ENCODE results near the gene CTDSP2.
"Not testable (repeated sequence)": the region's sequence is repeated elsewhere in the genome, so short reads cannot be mapped to it uniquely, and the experiment has no call there.

Gene CTDSP2

DNA sequence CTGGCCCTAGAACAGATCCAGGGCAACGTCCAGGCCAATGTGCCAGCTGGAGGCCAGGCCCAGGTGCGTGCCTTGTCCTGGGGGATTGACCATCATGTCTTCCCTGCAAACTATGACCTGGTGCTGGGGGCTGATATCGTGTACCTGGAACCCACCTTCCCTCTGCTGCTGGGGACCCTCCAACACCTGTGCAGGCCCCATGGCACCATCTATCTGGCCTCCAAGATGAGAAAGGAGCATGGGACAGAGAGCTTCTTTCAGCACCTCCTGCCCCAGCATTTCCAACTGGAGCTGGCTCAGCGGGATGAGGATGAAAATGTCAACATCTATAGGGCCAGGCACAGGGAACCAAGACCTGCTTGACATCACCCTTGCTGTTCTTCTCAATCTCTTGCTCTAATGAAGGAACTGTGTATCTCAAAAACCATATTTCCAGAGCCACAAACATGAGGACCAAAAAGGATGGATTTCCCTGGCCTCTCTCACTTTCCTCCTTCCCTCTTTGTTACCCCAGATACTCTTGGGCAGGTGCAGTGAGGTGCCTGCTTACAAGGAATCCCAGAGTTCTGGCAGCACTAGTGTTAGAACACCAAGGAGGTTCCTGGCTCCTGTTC is 66.1 kb downstream of the CTDSP2 start:
- no peak for DNase-seq

DNA sequence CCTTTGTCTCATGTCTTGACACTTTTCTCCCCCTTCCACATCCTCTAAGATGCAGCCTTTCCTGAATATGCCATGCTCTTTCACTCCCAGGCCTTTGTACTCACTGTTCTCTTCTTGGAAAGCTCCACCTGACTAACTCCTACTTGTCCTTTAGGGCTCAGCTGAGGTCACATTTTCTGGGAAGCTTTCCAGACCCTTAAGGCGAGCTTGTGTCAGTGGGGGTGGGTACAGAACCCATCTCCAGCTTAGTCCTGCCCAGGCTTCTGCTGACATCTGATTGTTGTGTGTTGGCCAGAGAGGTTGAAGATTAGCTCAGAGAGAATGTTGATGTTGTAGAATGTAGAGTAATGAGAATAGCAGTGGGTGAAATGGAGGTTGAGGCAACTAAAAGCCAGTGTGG is 66.8 kb downstream of the CTDSP2 start:
- DNase-seq: no peak

DNA sequence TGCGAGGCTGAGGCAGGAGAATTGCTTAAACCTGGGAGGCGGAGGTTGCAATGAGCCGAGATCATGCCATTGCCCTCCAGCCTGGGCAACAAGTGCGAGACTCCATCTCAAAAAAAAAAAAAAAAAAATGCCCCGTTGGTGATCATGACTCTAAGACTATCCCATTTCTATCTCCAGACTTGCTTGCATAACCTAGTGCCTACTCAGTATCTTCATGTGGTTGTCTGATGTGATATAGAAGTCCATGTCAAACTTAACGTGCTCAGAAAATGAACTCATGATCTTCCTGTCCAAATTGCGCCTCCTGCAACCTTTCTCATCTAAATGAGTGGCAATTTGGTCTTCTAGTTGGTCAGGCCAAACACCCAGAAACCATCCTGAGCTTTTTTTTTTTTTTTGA is 68.6 kb downstream of the CTDSP2 start:
- no peak for DNase-seq

DNA sequence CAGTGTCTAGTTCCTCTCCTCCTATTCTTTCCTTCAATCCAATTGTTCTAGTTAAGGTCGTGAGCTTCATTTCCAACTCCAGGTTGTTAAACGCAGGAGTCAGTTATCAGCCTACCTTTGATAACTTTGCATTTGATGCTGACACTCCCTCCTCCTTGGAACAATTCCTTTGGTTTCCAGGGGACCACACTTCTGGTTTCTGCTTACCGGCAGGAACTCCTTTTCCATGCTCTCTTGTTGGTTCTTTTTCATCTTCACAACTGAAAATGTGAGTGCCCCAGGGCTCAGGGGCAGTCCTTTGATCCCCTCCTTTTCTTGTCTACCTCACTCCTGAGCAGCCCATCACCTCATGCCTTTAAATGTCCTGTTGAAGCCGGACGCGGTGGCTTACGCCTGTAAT is 69.2 kb downstream of the CTDSP2 start:
- no peak for DNase-seq

DNA sequence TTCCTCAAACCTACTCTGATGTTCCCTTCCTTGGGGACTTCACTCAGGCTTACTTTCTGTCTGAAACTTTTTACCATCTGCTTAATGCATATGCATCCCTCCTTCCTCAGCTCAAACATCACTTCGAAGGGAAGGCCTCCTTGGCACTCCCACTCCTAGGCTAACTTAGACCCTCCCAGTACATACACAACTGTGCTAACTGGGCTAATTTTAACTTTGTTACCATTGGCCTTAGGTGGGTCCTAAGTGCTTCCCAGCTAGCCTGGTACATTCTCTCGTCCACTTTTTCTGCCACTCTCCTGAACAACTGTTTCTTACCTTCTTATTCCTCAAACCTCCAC is 70.3 kb downstream of the CTDSP2 start:
- no peak for DNase-seq

DNA sequence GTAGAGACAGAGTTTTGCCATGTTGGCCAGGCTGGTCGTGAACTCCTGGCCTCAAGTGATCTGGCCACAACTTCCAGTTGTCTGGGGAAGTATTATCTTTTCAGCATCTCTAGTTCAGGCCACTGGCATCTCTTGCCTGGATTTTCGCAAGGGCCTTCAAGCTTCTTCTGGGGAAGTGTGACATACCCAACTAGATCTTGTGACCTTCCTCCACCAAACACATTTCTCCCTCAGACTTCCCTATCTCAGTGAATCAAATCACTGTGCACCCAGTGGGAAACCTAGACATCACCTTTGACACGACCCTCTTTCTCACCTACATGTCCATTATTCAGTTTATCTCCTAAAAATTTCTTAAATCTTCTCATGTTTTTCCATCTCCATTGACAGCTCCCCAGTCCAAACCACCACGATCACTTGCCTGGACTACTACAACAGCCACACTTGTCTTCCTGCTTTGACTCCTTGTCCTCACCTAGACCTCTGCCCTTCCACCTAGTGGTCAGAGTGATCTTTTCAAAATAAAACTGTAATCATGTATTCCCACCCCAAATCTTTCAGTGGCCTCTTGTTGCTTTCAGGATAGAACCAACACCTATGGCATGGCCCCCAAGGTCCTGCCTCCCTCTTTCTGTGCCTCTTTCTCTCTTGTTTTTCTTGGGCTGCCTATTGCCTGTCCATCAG is 70.8 kb downstream of the CTDSP2 start:
- no peak for DNase-seq

DNA sequence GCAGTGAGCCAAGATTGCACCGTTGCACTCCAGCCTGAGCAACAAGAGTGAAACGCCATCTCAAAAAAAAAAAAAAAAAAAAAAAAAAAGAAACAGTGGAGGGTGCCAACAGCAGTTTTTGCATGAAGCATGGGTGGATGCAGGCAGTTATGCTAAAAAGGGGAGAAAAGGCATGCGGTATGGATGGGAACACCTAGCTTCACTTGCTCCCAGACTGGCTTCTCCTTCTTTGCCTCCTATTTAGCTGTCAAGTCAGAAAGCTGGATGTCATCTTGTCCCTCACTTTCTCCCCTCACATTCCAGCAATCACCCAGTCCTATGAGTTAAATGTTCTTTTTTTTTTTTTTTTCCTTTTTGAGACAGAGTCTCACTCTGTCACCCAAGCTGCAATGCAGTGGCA is 71.5 kb downstream of the CTDSP2 start:
- DNase-seq: no peak

DNA sequence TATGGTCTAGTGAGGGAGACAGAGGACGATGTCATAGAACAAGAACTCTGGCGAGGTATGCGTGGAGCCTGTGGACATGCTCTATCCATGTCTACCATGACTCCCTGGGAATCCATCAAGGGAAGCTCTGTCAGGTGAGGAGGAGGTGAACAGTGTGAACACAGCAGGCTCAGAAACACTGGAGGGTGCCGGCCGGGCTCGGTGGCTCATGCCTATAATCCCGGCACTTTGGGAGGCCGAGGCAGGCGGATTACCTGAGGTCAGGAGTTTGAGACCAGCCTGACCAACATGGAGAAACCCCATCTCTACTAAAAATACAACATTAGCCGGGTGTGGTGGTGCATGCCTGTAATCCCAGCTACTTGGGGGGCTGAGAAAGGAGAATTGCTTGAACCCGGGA is 71.9 kb downstream of the CTDSP2 start:
- not testable (repeated sequence) for DNase-seq

DNA sequence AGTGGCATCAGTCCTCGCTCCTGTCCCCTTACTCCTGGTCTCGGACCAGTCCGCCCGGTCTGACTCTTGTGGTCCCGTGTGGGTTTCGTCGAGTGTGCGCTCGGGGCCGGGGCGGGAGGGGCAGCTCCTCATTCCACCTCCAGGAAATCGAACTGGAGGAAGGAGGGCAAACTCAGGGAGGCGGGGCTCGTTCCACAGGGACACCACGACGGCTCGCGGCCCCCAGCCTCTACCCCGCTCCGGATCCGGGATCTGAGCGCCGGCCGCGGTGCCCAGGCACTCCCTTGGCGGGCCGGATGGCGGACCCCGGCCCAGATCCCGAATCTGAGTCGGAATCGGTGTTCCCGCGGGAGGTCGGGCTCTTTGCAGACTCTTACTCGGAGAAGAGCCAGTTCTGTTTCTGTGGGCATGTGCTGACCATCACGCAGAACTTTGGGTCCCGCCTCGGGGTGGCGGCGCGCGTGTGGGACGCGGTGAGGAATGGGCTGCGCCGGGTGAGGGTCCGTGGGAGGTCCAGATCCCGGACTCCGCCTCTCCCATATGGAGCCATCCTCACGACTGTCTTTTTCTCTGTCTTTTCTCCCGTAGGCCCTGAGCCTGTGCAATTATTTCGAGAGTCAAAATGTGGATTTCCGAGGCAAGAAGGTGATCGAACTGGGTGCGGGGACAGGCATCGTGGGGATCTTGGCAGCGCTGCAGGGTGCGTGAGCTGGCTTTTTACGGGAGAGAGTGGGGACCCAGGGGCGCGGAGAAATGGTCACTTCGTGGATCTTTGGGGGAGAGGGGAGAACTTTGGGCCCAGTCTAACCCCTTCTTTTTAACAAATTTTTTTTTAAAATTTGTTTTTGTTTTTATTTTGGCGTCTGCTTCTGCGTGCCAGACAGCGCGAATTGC is 73.9 kb downstream of the CTDSP2 start, which contains the start of gene EEF1AKMT3:
Gene EEF1AKMT3 (plus strand): TSS at position 186 of the 894 bp plus-strand sequence. CDS start 111 bp downstream, at position 297.
- peak; percentile 69 for DNase-seq

DNA sequence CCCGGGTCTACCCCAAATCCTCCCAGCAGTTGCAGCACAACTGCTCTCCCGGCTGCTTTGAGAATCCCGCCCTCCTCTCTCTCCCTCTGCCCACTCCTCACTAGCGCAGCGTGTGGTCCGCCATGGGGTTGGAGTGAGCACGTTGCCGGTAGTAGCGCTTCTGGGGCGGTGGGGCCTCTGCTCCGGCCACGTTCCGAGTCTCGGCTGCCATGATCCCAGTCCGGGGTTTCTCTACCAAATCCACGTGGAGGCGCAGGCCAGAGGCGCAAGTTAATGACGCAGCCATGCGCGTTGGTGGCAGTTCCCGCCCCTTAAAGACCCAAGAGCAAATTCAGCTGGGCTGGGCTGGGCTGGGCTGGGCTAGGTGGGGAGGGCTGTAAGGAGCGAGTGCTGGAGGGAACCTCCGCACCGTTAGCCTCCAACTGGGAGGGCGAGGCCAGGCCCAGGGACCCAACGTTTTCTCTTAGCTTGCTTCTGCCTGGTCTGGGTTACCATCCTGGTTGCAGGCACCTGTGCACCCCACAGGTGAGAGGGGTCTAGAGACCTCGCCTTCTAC is 74.6 kb downstream of the CTDSP2 start, which contains the start of gene METTL1:
Gene METTL1 (minus strand): TSS at position 233 of the 556 bp plus-strand sequence. CDS start 22 bp downstream, at position 211.
- peak; percentile 98 for DNase-seq

DNA sequence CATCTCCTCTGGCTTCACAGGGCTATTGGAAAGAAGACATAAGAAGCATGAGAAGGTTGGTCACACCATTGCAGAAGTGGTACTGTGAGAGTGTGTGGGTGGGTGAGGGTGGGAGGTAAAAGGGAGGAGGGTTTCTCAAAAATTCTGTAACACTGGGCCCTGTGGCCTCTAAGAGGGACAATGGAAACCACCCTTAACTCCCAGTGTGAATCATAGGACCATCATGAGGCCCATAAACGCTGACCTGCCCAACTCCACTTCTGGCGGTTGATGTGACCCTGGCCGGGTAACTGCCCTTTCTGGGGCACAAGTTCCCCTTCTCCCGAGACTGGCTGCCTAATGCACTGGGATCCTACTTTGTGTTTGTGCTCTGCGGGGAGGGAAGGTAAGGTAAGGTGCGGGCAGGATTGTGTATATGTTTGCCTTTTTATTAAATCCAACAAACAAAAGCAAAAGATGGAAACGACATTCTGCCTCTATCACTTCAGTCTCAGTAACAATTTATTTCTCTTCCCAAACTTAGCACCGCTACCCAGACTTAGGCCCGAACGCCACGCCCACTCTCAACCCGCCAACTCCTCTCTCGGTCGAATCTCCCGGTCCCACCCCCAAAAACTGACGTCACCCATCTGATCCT is 75.2 kb downstream of the CTDSP2 start:
- peak; percentile 93 for DNase-seq

DNA sequence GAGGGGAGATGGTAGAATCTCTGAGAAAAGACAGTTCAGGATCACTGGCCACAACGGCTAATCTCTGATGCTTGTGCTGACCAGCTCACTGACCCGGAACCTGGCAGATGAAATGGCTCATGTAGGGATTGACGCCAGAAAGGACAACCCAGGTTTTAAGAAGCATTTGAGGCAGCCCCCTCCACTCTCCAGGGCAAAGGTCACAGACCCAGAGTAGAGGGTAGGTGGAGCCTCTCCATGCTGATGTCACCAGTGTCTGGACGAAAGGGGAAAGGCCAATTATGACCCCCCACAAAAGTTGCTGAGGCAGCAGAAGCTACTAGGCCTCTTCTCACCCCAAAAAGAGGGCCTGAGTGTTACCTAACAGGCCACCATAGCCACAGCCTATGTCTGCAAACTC is 75.8 kb downstream of the CTDSP2 start:
- no peak for DNase-seq
